Brain microvascular endothelial cell (primary cell): Measurements from ENCODE around the gene ZFYVE27.
A peak's percentile ranks its signal among the peaks of the same experiment; 100 is the strongest.

Experiments used
- DNase-seq: peaks from one replicate; pipeline ENCODE4 v3.0.0-alpha.2; 2020
- H3K27ac ChIP-seq: fragments of 250-450 bp; sonication (Bioruptor Pico); 2 replicates; pipeline ENCODE4 v1.5.1; 2020; ENCODE audit warnings: mild to moderate bottlenecking, moderate library complexity
- H3K27me3 ChIP-seq: fragments of 250-450 bp; sonication (Bioruptor Pico); replicated peaks from 2 replicates; pipeline ENCODE4 v1.5.1; 2020; ENCODE audit warnings: mild to moderate bottlenecking
- H3K36me3 ChIP-seq: fragments of 250-450 bp; sonication (Bioruptor Pico); replicated peaks from 2 replicates; pipeline ENCODE4 v1.5.1; 2020; ENCODE audit warnings: mild to moderate bottlenecking
- H3K4me3 ChIP-seq: 2 replicates; pipeline ENCODE4 v1.5.1; 2011; ENCODE audit warnings: low read depth, mild to moderate bottlenecking, control low read depth, low read length, moderate library complexity
- CTCF ChIP-seq: IDR thresholded peaks from 2 replicates; pipeline ENCODE4 v1.5.1; 2011; ENCODE audit warnings: low read depth, mild to moderate bottlenecking, moderate library complexity, low read length, control low read depth, inconsistent platforms; ENCODE audit errors: missing control alignments
- in situ Hi-C: cut with HindIII; loops from 2 replicates; pipeline ENCODE4 v1.10.0; 2017; ENCODE audit warnings: low sequenced_read_pairs, low pct_ligation_motif_present

ZFYVE27 gene

GRCh38 chr10:97714401-97715258, 22.3 kb upstream of the ZFYVE27 start:
- H3K4me3 ChIP-seq, result peak overlapping the region; percentile 88
- H3K36me3 ChIP-seq, result peaks cover 24% of the 10 kb centered on the region
- H3K27ac ChIP-seq, result peak overlapping the region; percentile 89
- no peaks in the 10 kb centered on the region for H3K27me3 ChIP-seq
- TF ChIP-seq CTCF, result no peak
- in situ Hi-C loops, result no loop called here
- DNase-seq, result peak; percentile 67

DNA sequence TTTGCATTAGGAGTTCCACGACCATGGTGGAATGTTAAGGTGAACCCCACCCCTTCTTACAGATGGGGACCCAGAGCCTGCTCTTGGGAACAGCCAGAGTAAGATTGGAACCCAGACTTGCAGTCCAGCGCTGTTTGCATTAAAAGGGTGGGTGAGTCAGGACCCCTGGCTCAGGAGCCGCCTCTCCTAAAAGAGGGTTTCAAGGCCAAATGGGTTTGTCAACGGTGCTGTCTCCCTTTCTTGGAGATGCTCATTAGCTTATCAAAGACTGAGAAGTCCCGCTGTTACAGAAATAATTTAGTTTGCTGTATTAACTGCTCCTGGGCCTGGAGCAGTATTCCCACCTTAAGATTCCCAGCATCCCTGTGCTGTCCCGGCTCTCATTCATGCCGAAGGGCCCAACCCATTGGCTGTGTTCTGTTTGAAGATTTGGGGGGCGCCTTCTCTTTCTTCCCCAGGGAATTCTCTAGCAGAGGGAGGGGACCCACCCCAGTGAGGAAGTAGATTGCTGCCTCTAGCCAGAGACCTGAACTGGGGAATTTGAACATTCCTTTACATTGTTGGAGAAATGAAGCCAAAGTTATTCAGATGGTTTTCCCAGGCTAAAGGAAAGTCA, 21.6 kb upstream of the ZFYVE27 start:
- H3K27ac ChIP-seq, result peak overlapping the region; percentile 89
- H3K27me3 ChIP-seq, result no peaks in the 10 kb centered on the region
- in situ Hi-C loops, result no loop called here
- TF ChIP-seq CTCF, result no peak
- no peak for DNase-seq
- H3K4me3 ChIP-seq, result peak overlapping the region; percentile 88
- peaks cover 26% of the 10 kb centered on the region for H3K36me3 ChIP-seq

GRCh38 chr10:97717627-97718026, 19.3 kb upstream of the ZFYVE27 start:
- Histone ChIP-seq H3K4me3 (no peak overlapping the region), H3K27me3 (no peaks in the 10 kb centered on the region), H3K36me3 (peaks cover 26% of the 10 kb centered on the region), H3K27ac (no peak overlapping the region)
- no peak for DNase-seq
- TF ChIP-seq CTCF, result no peak
- in situ Hi-C loops, result no loop called here

DNA sequence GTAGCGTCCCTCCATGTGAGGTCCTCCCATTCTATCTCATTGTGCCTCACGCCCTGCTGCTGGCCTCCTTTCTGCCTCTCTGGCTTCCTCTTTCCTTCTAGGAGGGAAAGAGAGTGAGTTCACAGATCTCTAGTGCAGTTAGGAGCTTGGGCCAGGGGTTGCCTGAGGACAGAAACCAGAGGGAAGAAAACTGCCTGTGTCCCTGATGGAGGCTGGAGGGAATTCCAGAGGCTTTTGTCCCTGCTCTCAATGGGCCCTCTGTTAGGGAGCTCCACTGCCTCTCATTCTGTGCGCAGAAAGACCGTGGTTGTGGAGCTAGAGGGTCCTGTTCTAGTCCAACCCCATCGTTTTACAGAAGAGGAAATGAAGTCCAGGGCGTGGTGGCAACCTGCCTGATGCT, 18.8 kb upstream of the ZFYVE27 start:
- no peak for DNase-seq
- Histone ChIP-seq H3K4me3 (no peak overlapping the region), H3K27me3 (no peaks in the 10 kb centered on the region), H3K27ac (no peak overlapping the region), H3K36me3 (peaks cover 26% of the 10 kb centered on the region)
- TF ChIP-seq CTCF, result no peak
- in situ Hi-C loops, result no loop called here

- Histone ChIP-seq H3K27ac (no peak overlapping the region), H3K36me3 (peaks cover 26% of the 10 kb centered on the region), H3K27me3 (no peaks in the 10 kb centered on the region), H3K4me3 (no peak overlapping the region)
- in situ Hi-C loops, result no loop called here
- DNase-seq, result no peak
- no peak for TF ChIP-seq CTCF
Measured at GRCh38 chr10:97718659-97719142, 18.2 kb upstream of the ZFYVE27 start.
